Measurements from ENCODE around the gene USP30.

USP30 gene

DNA sequence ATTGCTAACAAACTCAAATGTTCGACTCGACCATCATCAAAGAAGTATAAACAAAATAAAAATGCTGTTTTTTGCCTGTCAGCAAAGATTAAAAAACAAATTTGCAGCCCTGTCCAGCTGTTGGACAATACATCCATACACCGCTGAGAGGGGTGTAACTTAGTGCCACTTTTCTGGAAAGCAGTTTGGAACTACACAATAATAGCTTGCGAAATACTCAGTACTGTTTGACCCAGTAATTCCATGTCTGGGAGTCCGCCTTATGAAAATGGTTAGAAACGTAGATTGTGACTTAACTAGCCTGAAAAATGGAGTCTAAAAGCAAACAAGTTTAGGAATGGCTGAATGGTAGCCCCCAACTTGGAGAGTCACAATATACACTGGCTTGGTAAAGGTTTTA, 6.4 kb downstream of the USP30 start:
- Mint-ChIP-seq H3K9me3 (peaks cover 8% of the 10 kb centered on the region), H3K36me3 (ENCODE audit: low read depth) (peaks cover 37% of the 10 kb centered on the region), H3K27ac (no peak overlapping the region), H3K4me1 (peaks cover 8% of the 10 kb centered on the region), H3K27me3 (ENCODE audit: low read depth, poor library complexity) (no peaks in the 10 kb centered on the region), H3K4me3 (no peak overlapping the region)
- TF ChIP-seq, protein P1, sequence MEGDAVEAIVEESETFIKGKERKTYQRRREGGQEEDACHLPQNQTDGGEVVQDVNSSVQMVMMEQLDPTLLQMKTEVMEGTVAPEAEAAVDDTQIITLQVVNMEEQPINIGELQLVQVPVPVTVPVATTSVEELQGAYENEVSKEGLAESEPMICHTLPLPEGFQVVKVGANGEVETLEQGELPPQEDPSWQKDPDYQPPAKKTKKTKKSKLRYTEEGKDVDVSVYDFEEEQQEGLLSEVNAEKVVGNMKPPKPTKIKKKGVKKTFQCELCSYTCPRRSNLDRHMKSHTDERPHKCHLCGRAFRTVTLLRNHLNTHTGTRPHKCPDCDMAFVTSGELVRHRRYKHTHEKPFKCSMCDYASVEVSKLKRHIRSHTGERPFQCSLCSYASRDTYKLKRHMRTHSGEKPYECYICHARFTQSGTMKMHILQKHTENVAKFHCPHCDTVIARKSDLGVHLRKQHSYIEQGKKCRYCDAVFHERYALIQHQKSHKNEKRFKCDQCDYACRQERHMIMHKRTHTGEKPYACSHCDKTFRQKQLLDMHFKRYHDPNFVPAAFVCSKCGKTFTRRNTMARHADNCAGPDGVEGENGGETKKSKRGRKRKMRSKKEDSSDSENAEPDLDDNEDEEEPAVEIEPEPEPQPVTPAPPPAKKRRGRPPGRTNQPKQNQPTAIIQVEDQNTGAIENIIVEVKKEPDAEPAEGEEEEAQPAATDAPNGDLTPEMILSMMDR (IDR thresholded peaks at IDR 0.05): no peak
- DNase-seq: no peak

DNA sequence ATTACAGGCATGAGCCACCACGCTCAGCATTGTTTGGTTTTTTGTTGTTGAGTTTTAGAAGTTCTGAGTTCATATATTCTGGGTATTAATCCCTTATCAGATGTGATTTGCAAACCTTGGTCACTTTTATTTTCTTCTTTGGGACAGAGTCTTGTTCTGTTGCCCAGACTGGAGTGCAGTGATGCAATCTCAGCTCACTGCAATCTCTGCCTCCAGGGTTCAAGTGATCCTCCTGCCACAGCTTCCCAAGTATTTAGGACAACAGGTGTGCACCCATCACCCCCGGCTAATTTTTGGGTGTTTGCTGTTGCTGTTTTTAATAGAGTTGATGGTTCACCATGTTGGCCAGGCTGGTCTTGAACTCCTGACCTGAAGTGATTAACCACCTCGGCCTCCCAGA, 11.8 kb downstream of the USP30 start:
- Mint-ChIP-seq H3K36me3 (ENCODE audit: low read depth) (peaks cover 63% of the 10 kb centered on the region), H3K4me3 (no peak overlapping the region), H3K9me3 (peaks cover 8% of the 10 kb centered on the region), H3K4me1 (peaks cover 7% of the 10 kb centered on the region), H3K27ac (no peak overlapping the region), H3K27me3 (ENCODE audit: low read depth, poor library complexity) (no peaks in the 10 kb centered on the region)
- DNase-seq: no peak
- TF ChIP-seq, protein P1 (IDR thresholded peaks at IDR 0.05): no peak

DNA sequence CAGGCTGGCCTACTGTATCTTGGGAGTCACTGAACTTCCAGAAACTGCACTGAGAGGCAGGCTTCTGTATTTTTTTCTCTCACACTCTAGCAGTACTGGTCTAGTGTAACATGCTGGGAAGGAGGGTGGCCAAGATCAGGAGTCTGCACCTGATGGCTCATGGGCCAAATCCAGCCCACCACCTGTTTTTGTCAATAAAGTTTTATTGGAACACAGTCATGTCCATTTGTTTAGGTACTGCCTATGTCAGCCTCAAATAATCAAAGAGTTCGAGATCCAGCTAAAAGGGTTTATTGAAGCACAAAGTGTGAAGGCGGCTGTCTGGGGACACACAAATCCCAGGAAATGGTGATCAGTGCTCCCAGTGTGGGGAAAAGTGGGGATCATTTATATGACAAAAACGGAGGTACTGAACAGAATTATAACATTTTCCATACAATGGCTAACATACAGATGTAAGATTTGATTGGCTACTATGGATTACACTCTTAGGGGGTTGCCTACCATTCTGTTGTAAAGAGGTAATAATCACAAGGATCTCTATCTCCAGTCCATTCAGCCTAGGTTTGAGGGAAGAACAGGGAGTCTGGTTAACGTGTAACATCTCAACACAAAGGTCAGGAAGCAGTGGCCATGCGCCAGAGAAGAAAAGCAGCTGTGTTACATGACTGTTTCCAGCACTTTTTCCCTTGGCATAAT, 12.9 kb downstream of the USP30 start:
- H3K4me3 Mint-ChIP-seq: no peak overlapping the region
- H3K36me3 Mint-ChIP-seq (ENCODE audit: low read depth): peaks cover 69% of the 10 kb centered on the region
- peaks cover 18% of the 10 kb centered on the region for H3K4me1 Mint-ChIP-seq
- H3K9me3 Mint-ChIP-seq: peaks cover 8% of the 10 kb centered on the region
- TF ChIP-seq, protein P1 (IDR thresholded peaks at IDR 0.05): no peak
- no peaks in the 10 kb centered on the region for H3K27me3 Mint-ChIP-seq (ENCODE audit: low read depth, poor library complexity)
- no peak for DNase-seq
- no peak overlapping the region for H3K27ac Mint-ChIP-seq

DNA sequence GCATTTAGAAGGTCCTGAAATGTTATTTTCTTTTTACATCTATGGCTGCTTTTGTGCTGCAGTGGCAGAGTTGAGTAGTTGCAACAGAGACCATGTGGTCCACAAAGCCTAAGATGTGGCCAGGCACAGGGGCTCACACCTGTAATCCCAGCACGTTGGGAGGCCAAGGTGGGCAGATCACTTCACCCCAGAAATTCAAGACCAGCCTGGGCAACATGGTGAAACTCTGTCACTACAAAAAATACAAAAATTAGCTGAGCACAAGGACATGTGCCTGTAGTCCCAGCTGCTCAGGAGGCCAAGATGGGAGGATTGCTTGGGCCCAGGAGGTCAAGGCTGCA, 13.4 kb downstream of the USP30 start:
- Mint-ChIP-seq H3K9me3 (peaks cover 8% of the 10 kb centered on the region), H3K27ac (no peak overlapping the region), H3K27me3 (ENCODE audit: low read depth, poor library complexity) (no peaks in the 10 kb centered on the region), H3K4me1 (peaks cover 18% of the 10 kb centered on the region), H3K4me3 (no peak overlapping the region), H3K36me3 (ENCODE audit: low read depth) (peaks cover 71% of the 10 kb centered on the region)
- TF ChIP-seq, protein P1 (IDR thresholded peaks at IDR 0.05): no peak
- no peak for DNase-seq

DNA sequence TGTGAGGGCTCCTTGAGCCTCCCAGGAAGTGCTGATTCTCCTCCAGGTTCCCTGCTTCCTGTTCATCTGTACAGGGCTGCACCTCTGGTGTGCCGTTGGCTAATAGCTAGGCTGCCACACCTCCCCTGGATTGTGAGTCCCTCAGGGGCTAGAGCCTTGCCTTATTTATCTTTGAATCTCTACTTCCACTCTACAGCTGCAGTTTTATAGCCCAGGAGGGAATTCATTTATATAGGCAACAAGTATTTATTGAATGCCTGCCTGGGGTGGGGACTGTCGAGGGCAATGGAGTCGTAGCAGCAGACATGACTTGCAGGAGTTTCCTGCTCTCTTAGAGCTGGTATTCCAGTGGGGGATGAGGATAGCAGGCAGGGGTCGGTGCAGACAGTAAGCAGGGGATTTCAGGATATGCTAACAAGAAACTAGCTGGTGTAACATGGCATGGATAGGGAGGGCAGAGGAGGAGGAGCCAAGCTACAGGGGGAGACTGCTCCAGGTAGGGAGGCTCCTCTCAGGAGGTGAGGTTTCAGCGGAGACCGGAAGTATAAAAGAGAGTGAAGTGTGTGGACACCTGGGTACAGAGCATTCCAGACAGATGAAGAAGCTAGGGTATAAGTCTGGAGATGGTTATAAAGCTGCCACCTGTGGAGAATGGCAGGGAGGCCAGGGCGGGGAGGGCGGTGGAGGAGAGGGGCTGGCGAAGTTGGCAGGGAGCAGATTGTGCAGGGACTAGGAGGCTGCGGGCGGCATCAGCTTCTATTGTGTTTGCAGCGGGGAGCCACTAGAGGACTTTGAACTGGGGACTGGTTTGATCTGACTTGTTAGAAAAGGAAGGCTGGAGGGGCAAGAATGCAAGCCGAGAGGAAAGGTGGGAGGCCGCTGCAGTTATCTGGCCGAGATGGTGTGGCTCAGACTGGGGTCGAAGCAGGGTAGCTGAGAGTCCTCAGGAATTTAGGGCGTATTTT, 17.2 kb downstream of the USP30 start:
- Mint-ChIP-seq H3K4me3 (peak overlapping the region; percentile 40), H3K27me3 (ENCODE audit: low read depth, poor library complexity) (no peaks in the 10 kb centered on the region), H3K4me1 (peaks cover 14% of the 10 kb centered on the region), H3K36me3 (ENCODE audit: low read depth) (peaks cover 77% of the 10 kb centered on the region), H3K27ac (peak overlapping the region; percentile 68), H3K9me3 (no peaks in the 10 kb centered on the region)
- TF ChIP-seq, protein P1 (IDR thresholded peaks at IDR 0.05): no peak
- DNase-seq: peak; percentile 16
